ENCODE measurements around the gene TSPAN17.

DNA sequence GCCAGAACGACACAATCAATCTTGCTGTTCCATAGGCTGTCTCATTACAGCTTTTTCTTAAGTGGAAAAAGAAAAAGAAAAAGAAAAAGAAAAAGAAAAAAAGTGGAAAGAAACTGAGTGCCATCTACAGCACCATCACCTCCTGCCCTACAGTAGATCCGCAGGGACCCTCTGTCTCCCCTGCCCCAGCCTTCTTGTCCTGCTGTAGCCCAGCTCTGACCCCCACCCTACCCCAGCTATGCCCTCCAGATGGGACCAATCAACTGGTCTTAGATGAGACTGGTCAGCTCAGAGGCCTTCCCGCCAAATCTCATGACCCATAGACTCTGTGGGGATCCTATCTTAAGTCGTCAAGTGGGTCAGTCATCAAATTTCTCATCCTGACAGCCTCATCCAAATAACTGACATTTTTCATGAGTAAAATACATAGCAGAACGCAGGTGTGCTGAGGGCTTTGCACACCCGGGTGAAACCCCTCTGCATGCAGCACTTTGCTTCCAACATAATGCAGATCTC is 34.8 kb downstream of the TSPAN17 start:
- TF ChIP-seq, protein P1, sequence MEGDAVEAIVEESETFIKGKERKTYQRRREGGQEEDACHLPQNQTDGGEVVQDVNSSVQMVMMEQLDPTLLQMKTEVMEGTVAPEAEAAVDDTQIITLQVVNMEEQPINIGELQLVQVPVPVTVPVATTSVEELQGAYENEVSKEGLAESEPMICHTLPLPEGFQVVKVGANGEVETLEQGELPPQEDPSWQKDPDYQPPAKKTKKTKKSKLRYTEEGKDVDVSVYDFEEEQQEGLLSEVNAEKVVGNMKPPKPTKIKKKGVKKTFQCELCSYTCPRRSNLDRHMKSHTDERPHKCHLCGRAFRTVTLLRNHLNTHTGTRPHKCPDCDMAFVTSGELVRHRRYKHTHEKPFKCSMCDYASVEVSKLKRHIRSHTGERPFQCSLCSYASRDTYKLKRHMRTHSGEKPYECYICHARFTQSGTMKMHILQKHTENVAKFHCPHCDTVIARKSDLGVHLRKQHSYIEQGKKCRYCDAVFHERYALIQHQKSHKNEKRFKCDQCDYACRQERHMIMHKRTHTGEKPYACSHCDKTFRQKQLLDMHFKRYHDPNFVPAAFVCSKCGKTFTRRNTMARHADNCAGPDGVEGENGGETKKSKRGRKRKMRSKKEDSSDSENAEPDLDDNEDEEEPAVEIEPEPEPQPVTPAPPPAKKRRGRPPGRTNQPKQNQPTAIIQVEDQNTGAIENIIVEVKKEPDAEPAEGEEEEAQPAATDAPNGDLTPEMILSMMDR (IDR thresholded peaks at IDR 0.05): no peak
- TF ChIP-seq POLR2A (IDR thresholded peaks at IDR 0.05): no peak
